Neutrophil (primary cell): ENCODE results near the gene FAM20B.
A peak's percentile ranks its signal among the peaks of the same experiment; 100 is the strongest.

Experiments used
- H3K27ac ChIP-seq: fragments of 200-600 bp; sonication (generic); 2 replicates; pipeline ENCODE4 v1.5.1; 2016; ENCODE audit warnings: mild to moderate bottlenecking, moderate library complexity
- H3K27me3 ChIP-seq: fragments of 200-600 bp; sonication (generic); 2 replicates; pipeline ENCODE4 v1.6.0; 2016; ENCODE audit warnings: mild to moderate bottlenecking
- H3K36me3 ChIP-seq: fragments of 200-600 bp; sonication (generic); 2 replicates; pipeline ENCODE4 v1.5.1; 2017
- H3K4me1 ChIP-seq, 2 experiments: fragments of 200-600 bp in 1 of 2; sonication (generic) in 1 of 2; 1 replicate in 1 of 2; 2 replicates in 1 of 2; pipeline versions ENCODE4 v1.5.1 to v1.6.1; 2013 to 2016; ENCODE audit warnings: low read depth in 1 of 2, low read length in 1 of 2, mild to moderate bottlenecking in 1 of 2, moderate library complexity in 1 of 2; ENCODE audit not compliant: control insufficient read depth in 1 of 2, insufficient read depth in 1 of 2
- H3K4me3 ChIP-seq, 2 experiments: fragments of 200-600 bp in 1 of 2; sonication (generic) in 1 of 2; 1 replicate in 1 of 2; 2 replicates in 1 of 2; pipeline ENCODE4 v1.5.1; 2013 to 2016; ENCODE audit warnings: low read depth in 1 of 2, low read length in 1 of 2, mild to moderate bottlenecking in 1 of 2, moderate library complexity in 1 of 2
- H3K9me3 ChIP-seq: fragments of 200-600 bp; sonication (generic); 2 replicates; pipeline ENCODE4 v1.5.1; 2016
- TF ChIP-seq, protein P1 (sequence below): fragments of 200-600 bp; sonication (generic); IDR thresholded peaks from 2 replicates; pipeline ENCODE4 v1.5.1; 2016; ENCODE audit warnings: antibody characterized with exemption

Gene FAM20B

GRCh38 chr1:179016706-179017382, 8.8 kb upstream of the FAM20B start:
- Histone ChIP-seq H3K27me3 (no peaks in the 10 kb centered on the region), H3K4me1 (peaks cover 0 to 5% of the 10 kb centered on the region in 2 experiments), H3K36me3 (no peaks in the 10 kb centered on the region), H3K4me3 (no peak overlapping the region), H3K9me3 (no peaks in the 10 kb centered on the region), H3K27ac (no peak overlapping the region)
- TF ChIP-seq, protein P1, sequence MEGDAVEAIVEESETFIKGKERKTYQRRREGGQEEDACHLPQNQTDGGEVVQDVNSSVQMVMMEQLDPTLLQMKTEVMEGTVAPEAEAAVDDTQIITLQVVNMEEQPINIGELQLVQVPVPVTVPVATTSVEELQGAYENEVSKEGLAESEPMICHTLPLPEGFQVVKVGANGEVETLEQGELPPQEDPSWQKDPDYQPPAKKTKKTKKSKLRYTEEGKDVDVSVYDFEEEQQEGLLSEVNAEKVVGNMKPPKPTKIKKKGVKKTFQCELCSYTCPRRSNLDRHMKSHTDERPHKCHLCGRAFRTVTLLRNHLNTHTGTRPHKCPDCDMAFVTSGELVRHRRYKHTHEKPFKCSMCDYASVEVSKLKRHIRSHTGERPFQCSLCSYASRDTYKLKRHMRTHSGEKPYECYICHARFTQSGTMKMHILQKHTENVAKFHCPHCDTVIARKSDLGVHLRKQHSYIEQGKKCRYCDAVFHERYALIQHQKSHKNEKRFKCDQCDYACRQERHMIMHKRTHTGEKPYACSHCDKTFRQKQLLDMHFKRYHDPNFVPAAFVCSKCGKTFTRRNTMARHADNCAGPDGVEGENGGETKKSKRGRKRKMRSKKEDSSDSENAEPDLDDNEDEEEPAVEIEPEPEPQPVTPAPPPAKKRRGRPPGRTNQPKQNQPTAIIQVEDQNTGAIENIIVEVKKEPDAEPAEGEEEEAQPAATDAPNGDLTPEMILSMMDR, result no peak

- H3K27me3 ChIP-seq, result no peaks in the 10 kb centered on the region
- TF ChIP-seq, protein P1, result no peak
- no peak overlapping the region for H3K4me3 ChIP-seq
- H3K4me1 ChIP-seq, result peaks cover 0 to 5% of the 10 kb centered on the region in 2 experiments
- H3K9me3 ChIP-seq, result no peaks in the 10 kb centered on the region
- H3K27ac ChIP-seq, result no peak overlapping the region
- no peaks in the 10 kb centered on the region for H3K36me3 ChIP-seq
Measured at GRCh38 chr1:179017383-179018326, 8.0 kb upstream of the FAM20B start.

DNA sequence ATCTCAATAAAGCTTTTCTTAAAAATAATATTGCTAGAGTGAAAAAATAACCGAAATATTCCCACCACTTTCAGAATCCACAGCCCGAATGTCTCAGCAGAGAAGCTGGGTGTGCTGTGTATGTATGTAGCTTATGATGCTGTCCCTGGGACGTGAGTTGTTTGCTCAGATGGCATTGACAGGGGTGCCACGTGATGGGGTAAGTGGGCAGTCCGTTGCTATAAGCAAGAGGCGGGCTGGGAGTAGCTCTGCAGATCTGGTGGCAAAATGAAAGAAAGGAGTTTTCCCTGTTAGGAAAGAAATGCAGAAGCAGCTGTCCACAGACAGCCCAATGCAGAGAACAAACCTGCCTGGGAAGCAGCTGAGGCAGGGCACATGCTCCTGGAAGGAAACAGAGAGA, 3.8 kb upstream of the FAM20B start:
- TF ChIP-seq, protein P1, result no peak
- Histone ChIP-seq H3K9me3 (no peaks in the 10 kb centered on the region), H3K4me1 (peaks cover 7 to 14% of the 10 kb centered on the region in 2 experiments), H3K27ac (no peak overlapping the region), H3K27me3 (no peaks in the 10 kb centered on the region), H3K36me3 (no peaks in the 10 kb centered on the region), H3K4me3 (no peak overlapping the region)

- Histone ChIP-seq H3K9me3 (no peaks in the 10 kb centered on the region), H3K27me3 (no peaks in the 10 kb centered on the region), H3K4me1 (peaks cover 11 to 12% of the 10 kb centered on the region in 2 experiments), H3K27ac (no peak overlapping the region), H3K36me3 (no peaks in the 10 kb centered on the region), H3K4me3 (no peak overlapping the region)
- TF ChIP-seq, protein P1, result no peak
Measured at GRCh38 chr1:179023946-179024650, 1.6 kb upstream of the FAM20B start.

DNA sequence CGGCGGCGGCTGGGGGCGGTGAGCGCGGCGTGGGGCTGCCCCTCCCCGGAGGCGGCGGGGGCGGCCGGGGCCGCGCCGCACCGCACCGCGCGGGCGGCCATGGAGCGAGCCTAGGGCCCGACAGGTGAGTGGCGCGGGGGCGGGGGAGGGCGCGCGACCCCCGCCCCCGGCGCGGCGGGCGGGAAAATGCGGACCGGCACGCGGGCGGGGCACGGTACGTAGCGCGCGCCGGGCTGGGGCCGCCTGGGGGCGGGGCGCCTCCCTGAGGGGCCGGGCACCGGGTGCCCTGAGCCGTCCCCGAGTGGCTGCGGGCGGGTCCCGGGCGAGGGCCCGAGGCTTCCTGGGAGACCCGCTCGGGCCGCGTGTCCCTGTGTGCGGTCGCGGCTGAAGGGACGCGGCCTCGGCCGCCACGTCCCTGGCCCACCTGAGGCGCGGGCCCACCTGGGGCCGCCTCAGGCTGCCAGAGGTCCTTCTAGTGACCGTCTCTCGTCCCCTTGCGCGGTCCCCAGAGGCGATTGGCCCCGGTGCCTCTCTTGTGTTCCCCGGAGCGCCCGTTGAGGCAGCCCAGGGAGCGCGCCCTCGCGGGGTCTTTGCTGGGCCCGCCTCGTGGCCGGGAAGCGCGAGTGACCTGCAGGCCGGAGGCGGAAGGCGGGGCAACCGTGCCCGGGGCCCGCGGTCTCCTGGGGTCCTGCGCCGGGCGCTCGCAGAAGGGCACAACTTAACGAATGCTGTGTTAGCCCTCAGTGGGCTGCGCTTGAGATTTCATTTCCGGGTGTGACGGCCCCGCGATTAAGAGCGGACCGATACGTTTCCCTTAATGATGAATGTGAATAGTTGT, 500 bp downstream of the FAM20B start:
- H3K27me3 ChIP-seq, result no peaks in the 10 kb centered on the region
- peak overlapping the region; percentile 74 to 96 for H3K4me3 ChIP-seq
- H3K4me1 ChIP-seq, result peaks cover 11 to 12% of the 10 kb centered on the region in 2 experiments
- no peaks in the 10 kb centered on the region for H3K9me3 ChIP-seq
- TF ChIP-seq, protein P1, result no peak
- peak overlapping the region; percentile 70 for H3K27ac ChIP-seq
- H3K36me3 ChIP-seq, result no peaks in the 10 kb centered on the region
